NCI-H524 (cell line): ENCODE measurements around the gene LGR4.

Experiments
- DNase-seq, 2 experiments: peaks; one replicate each; lab custom pipeline; 2025; lab: John Stamatoyannopoulos, UW

LGR4 gene

GRCh38 chr11:27401833-27402316 lies 70.7 kb downstream of the LGR4 start:
- no peak for DNase-seq

DNA sequence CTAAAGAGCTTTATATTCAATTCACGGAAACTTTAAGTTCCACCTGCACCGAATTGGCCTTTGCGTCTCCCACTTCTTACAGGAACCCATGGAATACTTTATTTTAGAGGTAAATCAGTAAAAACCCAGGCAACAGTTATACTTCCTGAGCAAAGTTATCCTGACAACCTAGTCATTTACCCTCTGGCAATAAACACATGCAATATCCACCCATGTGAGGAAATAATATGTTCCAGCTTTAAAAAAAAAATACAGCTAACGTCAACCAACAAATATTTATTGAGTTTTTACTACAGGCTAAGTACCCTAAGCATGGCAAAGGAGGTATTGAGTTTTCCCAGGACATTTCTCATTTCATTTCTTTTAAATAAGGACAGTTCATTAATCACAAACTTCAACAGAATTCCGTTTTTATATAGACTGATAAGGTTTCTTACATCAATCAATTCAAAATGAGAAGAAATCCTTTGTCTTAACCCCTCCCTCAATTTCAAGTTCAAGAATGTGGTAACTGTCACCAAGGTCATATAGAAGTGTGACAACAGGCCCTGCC lies 71.2 kb downstream of the LGR4 start:
- no peak for DNase-seq

GRCh38 chr11:27398400-27398770 lies 74.2 kb downstream of the LGR4 start:
- peak; percentile 70 to 84 for DNase-seq

DNA sequence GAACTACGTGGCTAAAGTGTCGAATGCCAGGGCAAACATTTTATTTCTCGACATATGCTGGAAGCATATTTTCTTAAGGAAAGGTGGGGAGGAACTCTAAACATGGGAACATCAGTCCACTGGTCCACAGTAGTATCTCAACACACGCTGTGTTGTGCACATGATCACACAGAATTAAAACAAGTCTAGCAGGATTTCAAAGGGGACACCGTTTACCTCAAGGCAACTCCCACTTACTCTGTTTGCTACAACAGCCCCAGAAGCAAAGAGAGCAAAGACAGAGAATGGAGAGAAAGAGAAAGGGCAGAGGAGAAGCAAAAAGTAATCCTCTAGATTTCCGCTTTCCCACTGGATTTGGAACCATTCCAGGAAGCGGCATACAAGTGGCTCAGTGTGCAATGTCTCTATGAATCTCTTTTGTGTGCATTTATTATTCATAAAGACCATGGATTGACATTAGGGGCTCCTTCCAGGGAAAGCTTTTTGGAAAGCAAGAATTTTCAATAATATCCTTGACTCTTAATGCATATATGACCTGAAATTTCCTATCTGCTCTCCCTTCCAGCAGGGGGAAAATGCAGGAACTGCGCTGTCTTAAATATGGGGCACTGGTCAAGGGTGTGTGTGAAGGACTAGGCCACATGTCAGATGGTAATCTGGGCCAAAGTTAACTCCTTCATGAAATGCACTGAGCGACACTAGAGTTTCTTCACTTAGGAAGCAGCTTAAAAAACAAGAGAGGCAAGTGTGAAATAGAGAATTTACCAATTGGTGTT lies 74.8 kb downstream of the LGR4 start:
- DNase-seq, result peak; percentile 64 to 78

GRCh38 chr11:27396259-27396839 lies 76.2 kb downstream of the LGR4 start:
- no peak for DNase-seq

DNA sequence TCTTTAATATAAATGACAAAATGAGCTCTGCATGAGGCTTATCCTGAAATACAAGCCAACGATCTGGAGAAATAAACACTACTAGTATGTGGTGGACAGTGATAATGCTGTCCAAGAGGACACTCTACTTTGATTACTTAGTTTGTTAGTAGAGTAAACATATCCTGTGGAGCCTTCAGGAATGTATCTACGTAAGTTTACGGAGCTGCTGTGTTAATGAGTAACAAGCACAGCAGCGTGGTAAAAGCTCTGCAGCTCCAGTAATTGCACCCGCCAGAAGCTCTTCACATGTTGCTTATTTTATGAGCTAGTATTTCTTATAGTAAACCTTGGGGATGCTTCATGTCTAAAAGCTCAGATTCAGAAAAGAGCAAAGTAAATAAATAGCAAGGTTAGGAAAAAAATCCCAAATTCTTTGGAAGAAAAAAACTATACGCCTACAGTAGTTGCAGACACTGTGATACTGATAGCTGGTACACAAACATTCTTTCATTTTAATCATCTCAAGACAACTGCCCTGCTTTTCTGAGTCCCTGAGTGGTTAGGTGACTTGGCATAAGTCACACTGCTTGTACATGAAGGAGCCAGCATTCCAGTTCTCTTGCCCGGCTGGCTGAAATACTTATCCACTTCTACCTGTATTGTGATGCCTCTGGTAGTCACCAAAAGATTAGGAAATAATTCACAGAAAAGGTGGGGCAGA lies 76.9 kb downstream of the LGR4 start:
- no peak for DNase-seq

- DNase-seq, result no peak
These were observed 77.8 kb downstream of the LGR4 start for GRCh38 chr11:27394781-27395228.

GRCh38 chr11:27392278-27393114 lies 80.1 kb downstream of the LGR4 start:
- no peak for DNase-seq

DNA sequence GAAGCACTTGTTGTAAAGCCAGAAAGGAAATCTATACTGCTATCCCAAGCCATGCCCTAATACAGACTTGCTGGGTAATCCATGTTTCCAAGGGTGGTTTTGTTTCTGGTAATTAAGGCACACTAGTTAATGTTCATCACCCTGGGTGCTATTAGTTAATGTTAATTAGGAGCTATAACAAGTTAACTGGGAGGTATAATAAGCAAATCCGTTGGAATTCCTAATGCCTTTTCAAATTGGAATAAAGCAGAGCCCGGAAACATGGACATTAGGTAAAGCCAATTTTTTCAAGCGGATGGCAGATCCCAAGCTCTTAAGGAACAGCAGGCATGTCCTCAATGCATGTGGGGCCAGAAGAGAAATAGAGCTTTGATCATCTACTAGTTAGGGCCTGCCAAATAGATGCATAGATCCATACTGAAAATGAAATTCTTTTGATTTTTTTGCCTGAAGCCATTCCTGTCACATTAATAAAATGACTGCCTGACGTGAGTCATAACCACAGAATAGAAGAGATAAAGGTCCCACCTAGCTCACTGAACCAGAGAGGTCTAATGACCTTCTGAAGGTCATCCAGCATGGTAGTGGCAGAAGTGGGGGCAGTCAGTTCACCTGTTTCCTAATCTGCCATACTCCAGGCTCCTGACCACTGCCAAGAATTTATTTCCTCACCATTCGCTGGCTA lies 81.1 kb downstream of the LGR4 start:
- DNase-seq, result no peak

DNA sequence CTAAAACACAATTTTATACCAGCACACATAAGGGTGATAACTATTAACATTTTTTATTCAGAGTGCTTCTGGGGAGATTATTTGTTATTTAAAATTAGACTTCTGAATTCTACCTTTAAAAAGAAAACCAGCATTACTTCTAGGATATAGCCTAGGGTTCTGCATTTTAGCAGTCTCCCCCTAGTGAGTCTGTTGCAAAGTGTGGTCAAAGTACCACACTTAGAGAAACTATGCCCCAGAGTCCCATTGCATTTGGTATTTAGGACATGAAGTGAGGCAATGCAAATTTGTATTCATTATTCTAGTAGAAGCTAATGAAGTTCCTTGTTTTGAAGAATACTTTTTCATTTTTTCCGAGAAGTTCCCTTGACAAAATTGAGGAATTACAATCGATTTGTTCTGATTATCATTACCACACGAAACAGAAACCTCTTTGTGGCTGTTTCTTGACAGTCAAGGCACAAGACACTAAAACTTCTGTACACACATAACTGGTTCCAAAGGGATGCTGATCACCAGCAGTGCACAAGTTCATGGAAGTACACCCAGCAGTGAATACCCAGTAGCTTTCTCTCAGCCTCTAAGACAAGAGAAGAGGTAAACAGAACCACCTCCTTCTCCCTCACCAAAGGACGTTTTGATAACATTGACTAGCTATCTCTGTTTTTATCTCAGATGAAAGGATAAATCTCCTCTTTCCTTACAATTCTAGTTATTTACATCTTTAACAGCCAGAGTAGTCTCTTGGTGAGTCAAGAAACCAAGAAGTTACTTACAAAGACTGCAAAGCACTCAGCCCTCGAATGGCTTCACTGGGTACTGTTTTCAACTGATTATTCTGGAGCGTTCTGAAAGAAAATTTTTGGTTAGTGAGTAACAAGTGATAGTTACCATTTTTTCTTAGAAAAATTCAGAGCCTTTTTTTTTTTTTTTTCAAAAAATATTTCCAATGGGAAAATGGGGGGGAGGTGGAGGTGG lies 82.0 kb downstream of the LGR4 start:
- no peak for DNase-seq

DNA sequence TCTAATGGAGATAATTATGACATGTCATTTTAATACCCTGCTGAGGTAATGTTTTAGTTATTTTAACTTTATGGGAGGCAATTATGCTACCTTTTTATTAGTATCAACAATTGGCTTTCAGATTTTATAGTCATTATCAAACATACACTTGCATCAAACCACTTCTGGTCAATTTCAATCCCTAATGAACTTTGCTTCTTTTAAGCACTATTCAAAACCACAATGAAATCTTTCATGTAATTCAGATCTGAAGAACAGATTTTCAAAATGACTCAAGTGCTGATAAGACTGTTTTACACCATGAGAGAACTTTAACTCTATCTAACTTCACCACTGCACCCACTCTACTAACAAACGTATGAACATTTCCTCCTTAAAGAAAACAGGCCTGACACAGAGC lies 83.7 kb downstream of the LGR4 start:
- DNase-seq, result no peak

DNA sequence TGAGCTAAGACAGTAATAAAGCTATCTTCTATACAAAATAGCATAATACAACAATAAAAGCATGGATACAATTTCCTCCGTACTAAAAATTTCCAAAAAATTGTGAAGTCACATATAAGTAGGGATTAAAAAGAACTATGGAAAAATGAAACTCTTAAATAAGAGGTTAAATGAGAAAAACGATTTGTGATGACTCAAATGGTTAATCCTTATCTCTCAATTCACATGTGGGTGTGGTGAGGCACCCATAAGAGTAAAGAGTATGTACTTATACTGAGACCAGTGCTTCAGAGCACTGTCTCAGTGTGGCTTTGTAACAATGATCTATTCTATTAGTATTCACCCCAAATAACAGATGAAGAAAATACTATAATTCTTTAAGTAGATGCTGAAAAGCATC lies 84.6 kb downstream of the LGR4 start:
- no peak for DNase-seq

DNA sequence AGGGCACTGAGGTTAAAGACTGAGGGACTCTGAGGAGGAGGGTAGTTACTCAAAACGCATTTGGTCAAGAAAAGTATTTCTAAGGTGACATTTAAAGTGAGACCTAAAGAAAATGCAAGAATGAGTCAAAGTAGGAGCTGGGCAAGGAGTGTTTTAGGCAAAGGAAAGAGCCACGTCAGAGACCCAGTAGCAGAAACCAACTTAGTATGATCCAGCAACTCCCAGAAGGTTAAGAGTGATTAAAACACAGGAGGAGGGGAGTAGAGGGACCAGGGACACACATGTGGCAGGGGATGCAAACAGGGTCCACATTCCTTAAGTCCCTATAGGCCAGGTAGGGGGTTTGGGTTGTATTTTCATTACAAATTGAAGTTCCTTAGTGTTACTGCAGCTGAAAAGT lies 85.2 kb downstream of the LGR4 start:
- no peak for DNase-seq

GRCh38 chr11:27386181-27386845 lies 86.3 kb downstream of the LGR4 start:
- peak; percentile 53 to 55 for DNase-seq

DNA sequence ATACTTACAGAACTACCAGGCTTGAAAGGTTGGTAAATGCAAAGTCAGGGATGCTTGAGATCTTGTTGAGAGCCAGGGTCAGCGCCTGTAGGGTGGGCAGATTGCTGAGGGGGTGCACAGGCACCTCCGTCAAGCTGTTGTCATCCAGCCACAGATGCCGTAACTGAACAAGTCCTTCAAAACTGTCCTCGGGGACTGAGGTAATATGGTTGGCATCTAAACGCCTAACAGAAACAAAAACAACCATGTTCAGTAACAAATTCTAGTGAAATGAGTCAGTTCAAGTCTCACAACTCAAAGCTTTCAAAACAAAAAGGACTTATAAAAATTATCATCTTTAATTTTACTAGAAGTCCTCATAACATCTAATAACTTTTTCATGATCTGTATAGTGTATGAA lies 87.3 kb downstream of the LGR4 start:
- peak; percentile 74 to 91 for DNase-seq

GRCh38 chr11:27384227-27384626 lies 88.4 kb downstream of the LGR4 start:
- DNase-seq, result no peak

- no peak for DNase-seq
These were observed 88.9 kb downstream of the LGR4 start for GRCh38 chr11:27383645-27384044.

- DNase-seq, result no peak
These were observed 91.3 kb downstream of the LGR4 start for GRCh38 chr11:27381238-27381666.

- DNase-seq, result no peak
These were observed 91.8 kb downstream of the LGR4 start for GRCh38 chr11:27380771-27381170.
